ENCODE measurements around the gene NT5C3A.

Gene NT5C3A

GRCh38 chr7:33089142-33089541, 26.6 kb upstream of the NT5C3A start:
- TF ChIP-seq CTCF (conservative IDR thresholded peaks at IDR 0.05; ENCODE audit: low read length) (no peak), EZH2phosphoT487 (IDR thresholded peaks at IDR 0.05; ENCODE audit: borderline replicate concordance) (no peak)
- H3K9ac ChIP-seq (ENCODE audit: low read depth, low read length, poor library complexity, severe bottlenecking), result no peak overlapping the region
- no peak overlapping the region for H3K4me3 ChIP-seq (ENCODE audit: low read length, poor library complexity, severe bottlenecking)
- no peaks in the 10 kb centered on the region for H3F3A ChIP-seq (ENCODE audit: low read depth)
- H3K36me3 ChIP-seq (ENCODE audit: insufficient read depth, low read length), result peaks cover 10% of the 10 kb centered on the region; the same call in 1 of the 2 replicates
- no peak overlapping the region for H3K4me2 ChIP-seq (ENCODE audit: low read depth, low read length, poor library complexity, severe bottlenecking)
- no peaks in the 10 kb centered on the region for H4K20me1 ChIP-seq (ENCODE audit: insufficient read depth, low read length, poor library complexity, severe bottlenecking)
- no peak overlapping the region for H2AFZ ChIP-seq (ENCODE audit: low read length)
- no peaks in the 10 kb centered on the region; the same call in 1 of the 2 replicates for H3K9me3 ChIP-seq (ENCODE audit: insufficient read depth, low read depth, low read length)
- H3K9me2 ChIP-seq (replicated peaks; ENCODE audit: low read depth, low read length), result no peaks in the 10 kb centered on the region
- no peaks in the 10 kb centered on the region for H3K4me1 ChIP-seq (ENCODE audit: insufficient read depth, low read length, poor library complexity, severe bottlenecking)
- no peaks in the 10 kb centered on the region for H3K79me2 ChIP-seq (ENCODE audit: insufficient read depth, low read length)
- no peaks in the 10 kb centered on the region for H3K27me3 ChIP-seq (ENCODE audit: insufficient read depth, low read length, poor library complexity, severe bottlenecking)

DNA sequence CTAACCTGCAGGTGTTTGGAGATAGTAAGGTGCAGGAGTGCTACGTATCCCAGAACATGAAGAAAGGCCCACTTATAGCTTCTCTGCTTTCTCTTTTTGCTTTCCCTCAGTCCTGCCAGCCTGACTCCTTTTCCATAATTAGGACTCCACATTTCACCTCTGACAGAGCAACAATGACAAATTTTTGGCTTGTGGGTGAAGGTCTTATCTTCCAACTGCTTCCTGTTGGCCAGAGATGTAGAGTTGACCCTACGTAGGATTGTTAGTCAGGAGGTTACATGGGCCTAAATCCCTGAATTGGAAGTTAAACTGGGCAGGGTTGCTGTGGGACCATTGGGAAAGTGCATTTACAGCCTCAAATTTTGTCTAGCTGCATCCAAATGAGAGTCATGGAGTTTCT, 25.3 kb upstream of the NT5C3A start:
- TF ChIP-seq CTCF (conservative IDR thresholded peaks at IDR 0.05; ENCODE audit: low read length), result no peak

GRCh38 chr7:33087356-33087755, 24.8 kb upstream of the NT5C3A start:
- TF ChIP-seq EZH2phosphoT487 (IDR thresholded peaks at IDR 0.05; ENCODE audit: borderline replicate concordance), result no peak
- TF ChIP-seq CTCF (conservative IDR thresholded peaks at IDR 0.05; ENCODE audit: low read length), result no peak
- Histone ChIP-seq H4K20me1 (ENCODE audit: insufficient read depth, low read length, poor library complexity, severe bottlenecking) (no peaks in the 10 kb centered on the region), H3K36me3 (ENCODE audit: insufficient read depth, low read length) (no peaks in the 10 kb centered on the region; the same call in 1 of the 2 replicates), H3K9ac (ENCODE audit: low read depth, low read length, poor library complexity, severe bottlenecking) (no peak overlapping the region), H3K27me3 (ENCODE audit: insufficient read depth, low read length, poor library complexity, severe bottlenecking) (no peaks in the 10 kb centered on the region), H2AFZ (ENCODE audit: low read length) (no peak overlapping the region), H3K4me1 (ENCODE audit: insufficient read depth, low read length, poor library complexity, severe bottlenecking) (no peaks in the 10 kb centered on the region), H3K9me2 (replicated peaks; ENCODE audit: low read depth, low read length) (no peaks in the 10 kb centered on the region), H3K4me2 (ENCODE audit: low read depth, low read length, poor library complexity, severe bottlenecking) (no peak overlapping the region), H3K79me2 (ENCODE audit: insufficient read depth, low read length) (no peaks in the 10 kb centered on the region), H3F3A (ENCODE audit: low read depth) (no peaks in the 10 kb centered on the region), H3K4me3 (ENCODE audit: low read length, poor library complexity, severe bottlenecking) (no peak overlapping the region), H3K9me3 (ENCODE audit: insufficient read depth, low read depth, low read length) (no peaks in the 10 kb centered on the region; the same call in 1 of the 2 replicates)

More for the DNA sequence above, 25.3 kb upstream of the NT5C3A start:
- H2AFZ ChIP-seq (ENCODE audit: low read length), result no peak overlapping the region
- H3K4me2 ChIP-seq (ENCODE audit: low read depth, low read length, poor library complexity, severe bottlenecking), result no peak overlapping the region
- H3K79me2 ChIP-seq (ENCODE audit: insufficient read depth, low read length), result no peaks in the 10 kb centered on the region
- H3K4me3 ChIP-seq (ENCODE audit: low read length, poor library complexity, severe bottlenecking), result no peak overlapping the region
- H3K9me2 ChIP-seq (replicated peaks; ENCODE audit: low read depth, low read length), result no peaks in the 10 kb centered on the region
- H3F3A ChIP-seq (ENCODE audit: low read depth), result no peaks in the 10 kb centered on the region
- H4K20me1 ChIP-seq (ENCODE audit: insufficient read depth, low read length, poor library complexity, severe bottlenecking), result no peaks in the 10 kb centered on the region
- H3K4me1 ChIP-seq (ENCODE audit: insufficient read depth, low read length, poor library complexity, severe bottlenecking), result no peaks in the 10 kb centered on the region
- H3K9me3 ChIP-seq (ENCODE audit: insufficient read depth, low read depth, low read length), result no peaks in the 10 kb centered on the region; the same call in 1 of the 2 replicates
- peaks cover under 1% of the 10 kb centered on the region; the same call in 1 of the 2 replicates for H3K36me3 ChIP-seq (ENCODE audit: insufficient read depth, low read length)
- no peak overlapping the region for H3K9ac ChIP-seq (ENCODE audit: low read depth, low read length, poor library complexity, severe bottlenecking)
- H3K27me3 ChIP-seq (ENCODE audit: insufficient read depth, low read length, poor library complexity, severe bottlenecking), result no peaks in the 10 kb centered on the region
